Prostate gland (tissue), 2 donors: ENCODE measurements around the gene CSF1R. TPM values are rescaled to one million over a fixed set of nuclear protein-coding genes. Genes with fewer than 3 reads are reported as not detected.

Experiments used
- DNase-seq: peaks from one replicate; pipeline ENCODE4 v3.0.0-alpha.2; 2019; ENCODE audit warnings: low spot score
- H3K27ac ChIP-seq, 2 donors: fragments of 200-600 bp; sonication (generic); 2 replicates each; pipeline ENCODE4 v1.5.1; 2017 to 2019
- H3K27me3 ChIP-seq: fragments of 200-600 bp; sonication (generic); replicated peaks from 2 replicates; pipeline ENCODE4 v1.5.1; 2019; ENCODE audit not compliant: insufficient read depth
- H3K36me3 ChIP-seq, 2 donors: fragments of 200-600 bp; sonication (generic); 1 replicate in 1 of 2; 2 replicates in 1 of 2; pipeline versions ENCODE4 v1.5.1 to v1.8.1; 2017 to 2019
- H3K4me1 ChIP-seq: fragments of 200-600 bp; sonication (generic); replicated peaks from 2 replicates; pipeline ENCODE4 v1.5.1; 2019
- H3K4me3 ChIP-seq, 2 donors: fragments of 200-600 bp; sonication (generic); 2 replicates each; pipeline ENCODE4 v1.5.1; 2017 to 2019
- H3K9me3 ChIP-seq: fragments of 200-600 bp; sonication (generic); 2 replicates; pipeline ENCODE4 v1.5.1; 2017
- POLR2A ChIP-seq: fragments of 450-650 bp; IDR thresholded peaks from one replicate; pipeline ENCODE4 v1.6.1; 2016; ENCODE audit warnings: antibody characterized with exemption, mild to moderate bottlenecking
- POLR2AphosphoS5 ChIP-seq: sonication (generic); formaldehyde crosslinking; IDR thresholded peaks from one replicate; pipeline ENCODE4 v1.6.1; 2017; ENCODE audit warnings: antibody characterized with exemption
- WGBS: methylation state at CpG from one replicate; pipeline ENCODE4 v1.1.5; 2018; 5-methylcytosine and 5-hydroxymethylcytosine counted together
- intact Hi-C: fragments of 100-400 bp; cut with DNase I; formaldehyde crosslinking; loops from one replicate; pipeline ENCODE4 v1.14.2; 2022
- total RNA-seq, 2 donors: library from RNA; depleted of rRNA; stranded (reverse); fragments of >200 nt; gene quantifications; one replicate each; pipeline ENCODE4 v1.1.0, GENCODE V29; 2016
- TF ChIP-seq, protein P1 (sequence below), 4 experiments: fragments of 200-600 bp in 2 of 4; fragments of 450-650 bp in 2 of 4; sonication (generic) in 2 of 4; IDR thresholded peaks; 1 replicate in 3 of 4; 2 replicates in 1 of 4; pipeline ENCODE4 v1.5.1; 2016 to 2019; ENCODE audit warnings: antibody characterized with exemption in 4 of 4, mild to moderate bottlenecking in 2 of 4, moderate library complexity in 2 of 4

Gene CSF1R
- total RNA-seq, 2 donors from 2014 or later, result 11.0 to 36.4 TPM

DNA sequence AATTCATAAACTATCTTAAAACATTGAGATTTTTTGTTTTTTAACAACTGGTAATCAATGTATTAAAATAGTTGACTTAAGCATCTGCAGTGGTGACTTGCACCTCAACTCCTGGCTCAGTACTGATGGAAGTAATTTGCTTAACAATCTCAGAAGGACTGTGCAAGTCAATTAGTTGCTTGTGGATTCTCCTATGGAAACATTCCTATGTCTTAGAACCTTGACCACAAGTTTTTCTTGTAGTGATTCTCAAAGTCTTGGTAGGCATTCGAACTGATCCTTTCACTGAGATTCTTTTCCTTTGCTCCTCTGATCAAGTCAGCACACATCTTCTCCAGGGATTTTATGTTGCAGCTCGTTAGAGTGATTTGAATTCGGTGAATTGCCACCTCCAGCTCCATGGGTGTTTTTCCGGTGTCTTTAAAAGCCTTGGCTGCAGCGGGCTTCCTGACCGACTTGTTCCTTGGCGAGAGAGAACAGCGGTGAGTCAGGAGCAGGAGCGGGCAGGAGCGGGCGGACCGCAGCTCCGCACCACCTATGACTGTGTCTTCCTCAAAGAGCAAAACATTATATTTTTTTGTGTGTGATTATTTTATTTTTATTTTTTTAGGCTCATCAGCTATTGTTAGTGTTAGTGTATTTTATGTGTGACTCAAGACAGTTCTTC lies 64.7 kb downstream of the CSF1R start:
- WGBS, result 32% methylated on average over 13 of the region's 13 CpGs
- TF ChIP-seq POLR2A (no peak), POLR2AphosphoS5 (peak; percentile 47)
- no peaks in the 10 kb centered on the region for H3K27me3 ChIP-seq
- H3K36me3 ChIP-seq, result no peaks in the 10 kb centered on the region
- H3K9me3 ChIP-seq, result no peaks in the 10 kb centered on the region
- DNase-seq, result peak; percentile 67
- intact Hi-C loops, result loop anchor here (10.0 kb wide), 1 partner anchor 193 kb away; no protein-coding TSS in a partner anchor
- H3K27ac ChIP-seq, result peak overlapping the region; percentile 40 to 55
- peaks cover 4% of the 10 kb centered on the region for H3K4me1 ChIP-seq
- H3K4me3 ChIP-seq, result no peak overlapping the region

GRCh38 chr5:150020249-150020648 lies 66.1 kb downstream of the CSF1R start:
- Histone ChIP-seq H3K27me3 (no peaks in the 10 kb centered on the region), H3K4me3 (no peak overlapping the region), H3K27ac (no peak overlapping the region), H3K4me1 (peaks cover 4% of the 10 kb centered on the region), H3K9me3 (no peaks in the 10 kb centered on the region), H3K36me3 (no peaks in the 10 kb centered on the region)
- 97% methylated on average over 1 of the region's 1 CpG for WGBS
- intact Hi-C loops, result loop anchor here (10.0 kb wide), 1 partner anchor 195 kb away; no protein-coding TSS in a partner anchor
- TF ChIP-seq POLR2AphosphoS5, result no peak
- TF ChIP-seq POLR2A, result no peak
- TF ChIP-seq, protein P1, sequence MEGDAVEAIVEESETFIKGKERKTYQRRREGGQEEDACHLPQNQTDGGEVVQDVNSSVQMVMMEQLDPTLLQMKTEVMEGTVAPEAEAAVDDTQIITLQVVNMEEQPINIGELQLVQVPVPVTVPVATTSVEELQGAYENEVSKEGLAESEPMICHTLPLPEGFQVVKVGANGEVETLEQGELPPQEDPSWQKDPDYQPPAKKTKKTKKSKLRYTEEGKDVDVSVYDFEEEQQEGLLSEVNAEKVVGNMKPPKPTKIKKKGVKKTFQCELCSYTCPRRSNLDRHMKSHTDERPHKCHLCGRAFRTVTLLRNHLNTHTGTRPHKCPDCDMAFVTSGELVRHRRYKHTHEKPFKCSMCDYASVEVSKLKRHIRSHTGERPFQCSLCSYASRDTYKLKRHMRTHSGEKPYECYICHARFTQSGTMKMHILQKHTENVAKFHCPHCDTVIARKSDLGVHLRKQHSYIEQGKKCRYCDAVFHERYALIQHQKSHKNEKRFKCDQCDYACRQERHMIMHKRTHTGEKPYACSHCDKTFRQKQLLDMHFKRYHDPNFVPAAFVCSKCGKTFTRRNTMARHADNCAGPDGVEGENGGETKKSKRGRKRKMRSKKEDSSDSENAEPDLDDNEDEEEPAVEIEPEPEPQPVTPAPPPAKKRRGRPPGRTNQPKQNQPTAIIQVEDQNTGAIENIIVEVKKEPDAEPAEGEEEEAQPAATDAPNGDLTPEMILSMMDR (IDR thresholded peaks at IDR 0.05), result no peak
- DNase-seq, result no peak

DNA sequence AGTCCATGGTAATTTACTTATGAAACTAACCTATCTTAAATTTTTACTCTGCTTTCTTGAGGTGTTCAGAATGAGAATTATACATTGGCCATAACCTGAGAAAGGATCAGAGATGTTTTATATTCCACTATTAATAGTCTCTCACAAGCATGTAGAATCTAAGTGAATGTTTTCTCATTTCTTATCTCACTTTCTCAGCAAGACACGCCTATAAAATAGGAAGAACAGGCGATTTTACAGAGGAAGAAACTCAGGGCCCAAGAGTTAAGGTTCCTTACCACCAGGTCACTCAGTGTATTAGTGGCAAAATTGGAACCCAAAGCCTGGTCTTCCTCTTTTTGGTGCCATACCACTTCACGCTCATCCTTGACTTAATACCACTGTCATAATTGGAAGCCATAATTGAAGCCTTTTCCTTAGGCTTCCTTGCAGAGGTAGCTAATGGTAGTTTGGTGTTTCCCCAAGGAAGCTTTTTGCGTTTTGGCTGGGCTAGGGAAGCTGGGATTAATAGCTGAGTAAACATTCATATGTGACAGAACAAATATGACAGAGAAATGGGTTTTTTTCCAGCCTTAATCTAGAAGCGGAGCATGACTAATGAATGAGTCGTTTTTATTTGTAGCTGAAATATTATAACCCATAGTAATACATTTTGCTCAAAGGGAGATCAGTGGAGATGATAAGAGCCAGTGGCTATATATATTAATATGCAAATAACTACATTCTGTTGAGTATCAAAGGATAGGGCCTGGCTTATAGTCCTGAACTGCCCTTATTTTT lies 68.9 kb downstream of the CSF1R start:
- Histone ChIP-seq H3K36me3 (no peaks in the 10 kb centered on the region), H3K4me3 (no peak overlapping the region), H3K27me3 (no peaks in the 10 kb centered on the region), H3K4me1 (peaks cover 4% of the 10 kb centered on the region), H3K27ac (peak overlapping the region in 1 of 2 donors; percentile 2), H3K9me3 (no peaks in the 10 kb centered on the region)
- WGBS, result 50% methylated on average over 6 of the region's 6 CpGs
- no peak for TF ChIP-seq POLR2AphosphoS5
- TF ChIP-seq, protein P1 (IDR thresholded peaks at IDR 0.05), result no peak
- TF ChIP-seq POLR2A, result no peak
- intact Hi-C loops, result no loop called here
- no peak for DNase-seq

DNA sequence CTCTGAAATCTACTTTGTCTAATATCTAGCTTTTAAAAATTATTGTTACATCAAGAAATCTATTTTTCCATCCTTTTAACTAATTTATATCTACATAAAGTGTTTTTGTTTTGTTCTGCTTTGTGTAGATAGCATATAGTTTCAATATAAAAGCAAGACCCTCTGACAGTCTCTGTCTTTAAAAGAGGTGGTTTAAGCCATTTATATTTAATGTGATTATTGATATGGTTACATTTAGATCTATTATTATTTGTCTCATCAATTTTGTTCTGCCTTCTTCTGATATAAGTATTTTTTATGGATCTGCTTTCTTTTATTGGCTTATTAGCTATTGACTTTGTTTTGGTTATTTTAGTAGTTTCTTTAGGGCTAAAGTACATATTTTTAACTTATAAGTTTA lies 69.8 kb downstream of the CSF1R start:
- intact Hi-C loops, result no loop called here
- Histone ChIP-seq H3K36me3 (no peaks in the 10 kb centered on the region), H3K4me3 (no peak overlapping the region), H3K27me3 (no peaks in the 10 kb centered on the region), H3K9me3 (no peaks in the 10 kb centered on the region), H3K4me1 (peaks cover 4% of the 10 kb centered on the region), H3K27ac (no peak overlapping the region)
- no peak for TF ChIP-seq POLR2AphosphoS5
- no peak for TF ChIP-seq POLR2A
- TF ChIP-seq, protein P1 (IDR thresholded peaks at IDR 0.05), result no peak
- DNase-seq, result no peak

DNA sequence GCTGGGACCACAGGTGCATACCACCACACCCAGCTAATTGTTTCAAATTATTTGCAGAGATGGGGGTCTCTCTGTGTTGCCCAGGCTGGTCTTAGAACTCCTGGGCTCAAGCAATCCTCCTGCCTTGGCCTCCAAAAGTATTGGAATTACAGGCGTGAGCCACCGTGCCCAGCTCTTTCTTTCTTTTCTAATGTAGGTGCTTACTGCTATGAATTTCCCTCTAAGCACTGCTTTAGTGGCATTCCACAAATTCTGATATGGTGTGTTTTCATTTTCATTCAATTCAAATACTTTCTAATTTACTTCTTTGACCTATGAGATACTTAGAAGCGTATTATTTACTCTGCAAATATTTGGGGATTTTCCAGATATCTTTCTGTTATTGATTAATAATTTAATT lies 70.9 kb downstream of the CSF1R start:
- no peak for DNase-seq
- H3K4me1 ChIP-seq, result peaks cover 4% of the 10 kb centered on the region
- no peaks in the 10 kb centered on the region for H3K36me3 ChIP-seq
- intact Hi-C loops, result no loop called here
- H3K4me3 ChIP-seq, result no peak overlapping the region
- TF ChIP-seq POLR2A, result no peak
- TF ChIP-seq, protein P1 (IDR thresholded peaks at IDR 0.05), result no peak
- no peak for TF ChIP-seq POLR2AphosphoS5
- no peak overlapping the region for H3K27ac ChIP-seq
- no peaks in the 10 kb centered on the region for H3K9me3 ChIP-seq
- no peaks in the 10 kb centered on the region for H3K27me3 ChIP-seq
- 98% methylated on average over 3 of the region's 3 CpGs for WGBS
